HG02981 (cell line): ENCODE results near the gene OAS1.
"Not testable (repeated sequence)": the region's sequence is repeated elsewhere in the genome, so short reads cannot be mapped to it uniquely, and the experiment has no call there.

ENCODE experiments used
- ATAC-seq: cut with Tn5 transposase; IDR thresholded peaks from one replicate; pipeline ENCODE4 v1.9.1; 2021; ENCODE audit warnings: mild to moderate bottlenecking, moderate library complexity; ENCODE audit not compliant: unreplicated experiment

The OAS1 gene

GRCh38 chr12:112933129-112933505 is 26.4 kb downstream of the OAS1 start:
- no peak for ATAC-seq

GRCh38 chr12:112936264-112936663 is 29.5 kb downstream of the OAS1 start:
- no peak for ATAC-seq

DNA sequence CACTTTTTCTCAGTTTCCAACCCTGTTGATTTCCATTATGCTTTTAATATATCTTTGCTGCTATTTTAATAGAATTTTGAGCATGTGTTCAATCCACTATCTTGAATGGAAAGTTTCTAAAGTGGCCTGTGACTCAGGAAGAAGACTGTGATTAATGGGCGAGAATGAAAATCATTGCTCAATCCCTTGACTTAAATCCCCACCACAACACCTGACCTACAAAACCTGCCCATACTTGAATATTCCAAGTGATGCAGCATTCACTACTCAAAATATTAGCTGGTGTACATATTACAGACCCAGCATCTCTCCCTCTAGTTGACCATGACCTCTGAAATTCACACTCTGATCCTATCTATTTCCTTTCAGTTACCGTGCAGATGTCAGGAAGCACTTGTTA is 30.2 kb downstream of the OAS1 start:
- no peak for ATAC-seq

DNA sequence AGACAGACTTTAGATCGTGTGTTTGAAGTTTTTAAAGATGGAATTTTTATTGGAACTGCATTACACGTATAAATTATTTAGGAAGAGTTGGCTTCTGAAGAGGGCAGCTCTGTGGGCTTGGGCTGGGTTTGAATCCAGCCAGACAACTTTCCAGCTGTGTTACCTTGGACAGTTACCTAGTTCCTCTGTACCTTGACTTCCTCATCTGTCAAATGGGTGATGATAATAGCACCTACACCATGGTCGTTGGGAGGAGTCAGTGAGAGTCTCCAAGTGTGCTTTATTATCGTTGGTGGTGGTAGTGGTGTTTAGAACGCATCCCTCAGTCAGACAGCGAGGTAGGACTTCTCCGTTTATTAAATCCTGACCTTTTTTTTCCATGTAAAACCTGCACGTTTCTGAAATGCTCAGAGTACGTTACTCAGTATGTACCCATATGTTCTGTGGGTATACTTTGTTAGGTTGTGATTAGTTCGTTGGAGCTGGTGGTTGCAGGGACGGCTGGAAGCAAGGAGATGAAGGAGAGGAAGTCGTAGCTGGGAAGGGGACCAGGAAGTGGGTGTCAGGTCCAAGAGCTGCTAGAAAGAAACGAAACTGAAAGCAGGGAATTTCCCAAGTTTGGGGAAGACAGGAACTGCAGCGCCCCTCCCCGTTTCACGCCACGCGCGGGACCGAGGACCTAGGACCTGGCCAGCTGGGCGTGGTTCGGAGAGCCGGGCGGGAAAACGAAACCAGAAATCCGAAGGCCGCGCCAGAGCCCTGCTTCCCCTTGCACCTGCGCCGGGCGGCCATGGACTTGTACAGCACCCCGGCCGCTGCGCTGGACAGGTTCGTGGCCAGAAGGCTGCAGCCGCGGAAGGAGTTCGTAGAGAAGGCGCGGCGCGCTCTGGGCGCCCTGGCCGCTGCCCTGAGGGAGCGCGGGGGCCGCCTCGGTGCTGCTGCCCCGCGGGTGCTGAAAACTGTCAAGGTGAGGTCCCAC is 31.3 kb downstream of the OAS1 start, which contains the start of gene OAS3:
TSS of gene OAS3 (plus strand) at position 734 of the 979 bp plus-strand sequence. CDS start at position 791, 57 bp downstream.
- ATAC-seq, result peak; percentile 46

- no peak for ATAC-seq
Measured at GRCh38 chr12:112938751-112939150, 32.0 kb downstream of the OAS1 start.

GRCh38 chr12:112939761-112940381 is 33.1 kb downstream of the OAS1 start:
- peak; percentile 52 for ATAC-seq

DNA sequence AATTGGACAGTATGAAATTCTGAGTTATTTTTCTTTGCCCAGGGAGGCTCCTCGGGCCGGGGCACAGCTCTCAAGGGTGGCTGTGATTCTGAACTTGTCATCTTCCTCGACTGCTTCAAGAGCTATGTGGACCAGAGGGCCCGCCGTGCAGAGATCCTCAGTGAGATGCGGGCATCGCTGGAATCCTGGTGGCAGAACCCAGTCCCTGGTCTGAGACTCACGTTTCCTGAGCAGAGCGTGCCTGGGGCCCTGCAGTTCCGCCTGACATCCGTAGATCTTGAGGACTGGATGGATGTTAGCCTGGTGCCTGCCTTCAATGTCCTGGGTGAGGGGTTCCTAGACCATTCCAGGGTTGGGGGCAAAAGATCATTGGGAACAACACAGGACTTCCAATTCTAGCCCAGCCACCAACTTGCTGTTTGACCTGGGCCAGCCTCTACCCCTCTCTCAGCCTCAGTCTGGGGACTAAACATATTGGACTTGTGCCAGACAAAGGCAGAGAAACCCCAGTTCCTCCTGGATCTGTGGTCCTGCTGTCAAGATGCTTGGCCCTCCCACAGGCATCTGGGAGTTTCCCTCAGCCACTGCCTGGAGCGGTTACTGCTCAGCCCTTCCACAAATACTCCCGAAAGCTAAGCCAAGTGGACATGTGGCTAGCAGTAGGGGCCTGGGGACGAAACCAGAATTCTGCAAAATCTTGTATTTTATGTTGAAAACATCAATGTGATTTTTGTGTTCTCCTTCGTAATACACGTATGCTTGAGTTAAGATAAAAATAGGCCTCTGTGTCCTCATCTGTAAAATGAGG is 35.0 kb downstream of the OAS1 start:
- ATAC-seq, result no peak

- ATAC-seq, result no peak
Measured at GRCh38 chr12:112942572-112942971, 35.8 kb downstream of the OAS1 start.

- no peak for ATAC-seq
Measured at GRCh38 chr12:112944024-112944690, 37.4 kb downstream of the OAS1 start.

- no peak for ATAC-seq
Measured at GRCh38 chr12:112945515-112945914, 38.8 kb downstream of the OAS1 start.

DNA sequence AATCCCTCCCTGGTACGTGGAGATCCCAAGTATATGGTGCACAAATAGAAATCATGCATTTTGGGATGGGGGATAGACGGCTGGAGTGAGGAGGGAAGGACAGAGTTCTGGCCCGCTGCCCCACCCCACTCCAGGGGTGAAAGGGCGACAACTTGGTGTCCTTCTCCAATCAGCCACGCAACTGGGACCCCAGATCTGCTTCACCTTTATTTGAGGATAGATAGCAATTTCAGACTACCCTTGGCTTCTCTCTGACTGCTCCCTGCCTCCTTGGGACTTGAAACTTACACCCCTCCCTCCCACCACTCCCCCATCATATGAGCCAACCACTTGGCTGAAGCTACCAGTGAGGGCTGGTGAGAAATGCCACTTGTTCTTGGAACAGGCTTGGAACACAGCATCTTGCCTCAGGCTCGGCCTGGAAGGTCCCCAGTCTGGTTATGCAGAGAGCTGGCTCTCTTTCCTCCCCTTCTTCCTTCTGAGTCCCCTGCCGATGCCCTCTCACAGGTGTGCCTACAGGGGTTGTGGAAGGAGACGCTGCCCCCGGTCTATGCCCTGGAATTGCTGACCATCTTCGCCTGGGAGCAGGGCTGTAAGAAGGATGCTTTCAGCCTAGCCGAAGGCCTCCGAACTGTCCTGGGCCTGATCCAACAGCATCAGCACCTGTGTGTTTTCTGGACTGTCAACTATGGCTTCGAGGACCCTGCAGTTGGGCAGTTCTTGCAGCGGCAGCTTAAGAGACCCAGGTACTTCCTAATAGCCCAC is 39.7 kb downstream of the OAS1 start:
- no peak for ATAC-seq

DNA sequence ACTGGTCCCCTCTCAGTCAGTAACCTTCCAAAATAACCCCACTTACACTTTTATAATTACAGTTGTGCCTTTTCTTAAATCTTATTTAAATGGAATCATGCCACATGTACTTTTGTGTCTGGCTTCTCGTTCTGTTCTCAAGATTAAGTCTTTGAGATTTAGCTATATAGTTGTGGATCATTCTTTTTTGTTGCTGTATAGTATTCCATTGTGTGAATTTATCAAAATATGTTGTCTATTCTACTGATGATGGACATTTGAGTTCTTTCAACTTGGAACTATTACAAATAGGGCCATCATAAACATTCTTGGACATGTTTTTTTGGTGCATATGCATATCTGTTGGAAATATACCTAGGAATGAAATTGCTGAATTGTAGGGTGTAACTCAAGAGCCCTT is 40.6 kb downstream of the OAS1 start:
- ATAC-seq, result no peak

DNA sequence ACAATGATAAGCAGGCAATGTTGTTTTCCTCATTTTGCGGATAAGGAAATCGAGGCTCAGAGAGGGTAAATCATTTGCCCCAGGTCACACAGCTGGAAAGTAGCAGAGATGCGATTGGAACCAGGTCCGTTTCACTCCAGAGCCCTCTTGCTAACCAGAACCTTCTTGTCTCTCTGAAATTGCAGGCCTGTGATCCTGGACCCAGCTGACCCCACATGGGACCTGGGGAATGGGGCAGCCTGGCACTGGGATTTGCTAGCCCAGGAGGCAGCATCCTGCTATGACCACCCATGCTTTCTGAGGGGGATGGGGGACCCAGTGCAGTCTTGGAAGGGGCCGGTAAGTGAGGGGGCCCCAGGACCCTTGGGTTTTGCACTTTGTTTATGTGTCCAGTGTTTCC is 41.0 kb downstream of the OAS1 start:
- no peak for ATAC-seq

- ATAC-seq, result no peak
Measured at GRCh38 chr12:112948806-112949205, 42.0 kb downstream of the OAS1 start.

DNA sequence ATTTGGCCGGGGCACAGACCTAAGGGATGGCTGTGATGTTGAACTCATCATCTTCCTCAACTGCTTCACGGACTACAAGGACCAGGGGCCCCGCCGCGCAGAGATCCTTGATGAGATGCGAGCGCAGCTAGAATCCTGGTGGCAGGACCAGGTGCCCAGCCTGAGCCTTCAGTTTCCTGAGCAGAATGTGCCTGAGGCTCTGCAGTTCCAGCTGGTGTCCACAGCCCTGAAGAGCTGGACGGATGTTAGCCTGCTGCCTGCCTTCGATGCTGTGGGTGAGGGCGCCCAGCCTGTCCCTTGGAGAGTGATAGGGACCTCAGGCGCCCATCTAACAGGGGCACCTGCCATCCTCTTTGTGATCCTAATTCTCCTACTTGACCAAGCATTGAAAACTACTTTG is 43.9 kb downstream of the OAS1 start:
- ATAC-seq, result no peak

DNA sequence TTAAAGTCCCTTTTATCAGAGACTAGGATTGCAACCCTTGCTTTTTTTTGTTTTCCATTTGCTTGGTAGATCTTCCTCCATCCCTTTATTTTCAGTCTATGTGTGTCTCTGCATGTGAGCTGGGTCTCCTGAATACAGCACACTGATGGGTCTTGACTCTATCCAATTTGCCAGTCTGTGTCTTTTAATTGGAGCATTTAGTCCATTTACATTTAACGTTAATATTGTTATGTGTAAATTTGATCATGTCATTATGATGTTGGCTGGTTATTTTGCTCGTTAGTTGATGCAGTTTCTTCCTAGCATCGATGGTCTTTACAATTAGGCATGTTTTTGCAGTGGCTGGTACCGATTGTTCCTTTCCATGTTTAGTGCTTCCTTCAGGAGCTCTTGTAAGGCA is 50.4 kb downstream of the OAS1 start:
- not testable (repeated sequence) for ATAC-seq

DNA sequence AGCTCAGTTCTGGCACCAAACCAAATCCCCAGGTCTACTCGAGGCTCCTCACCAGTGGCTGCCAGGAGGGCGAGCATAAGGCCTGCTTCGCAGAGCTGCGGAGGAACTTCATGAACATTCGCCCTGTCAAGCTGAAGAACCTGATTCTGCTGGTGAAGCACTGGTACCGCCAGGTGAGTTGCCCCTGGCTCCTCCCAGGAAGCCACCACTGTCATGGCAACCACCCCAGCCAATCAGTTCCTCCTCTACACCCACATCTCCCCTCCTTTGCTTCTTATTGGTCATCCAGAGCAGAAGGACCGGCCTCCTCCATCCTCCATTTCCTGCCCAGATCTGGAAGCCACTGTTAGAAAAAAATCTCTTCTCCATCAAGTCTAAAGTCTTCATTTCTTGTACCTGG is 54.3 kb downstream of the OAS1 start:
- no peak for ATAC-seq

- no peak for ATAC-seq
Measured at GRCh38 chr12:112961536-112961935, 54.8 kb downstream of the OAS1 start.

GRCh38 chr12:112962561-112962960 is 55.8 kb downstream of the OAS1 start:
- ATAC-seq, result no peak

GRCh38 chr12:112963227-112963861 is 56.6 kb downstream of the OAS1 start:
- no peak for ATAC-seq
